Measurements from ENCODE around the gene ARFGEF3. TPM values are rescaled to one million over a fixed set of nuclear protein-coding genes. Genes with fewer than 3 reads are reported as not detected.
"Not testable (repeated sequence)": the region's sequence is repeated elsewhere in the genome, so short reads cannot be mapped to it uniquely, and the experiment has no call there.

The ARFGEF3 gene
- total RNA-seq, 1 experiment from 2014 or later = 20.1 TPM

DNA sequence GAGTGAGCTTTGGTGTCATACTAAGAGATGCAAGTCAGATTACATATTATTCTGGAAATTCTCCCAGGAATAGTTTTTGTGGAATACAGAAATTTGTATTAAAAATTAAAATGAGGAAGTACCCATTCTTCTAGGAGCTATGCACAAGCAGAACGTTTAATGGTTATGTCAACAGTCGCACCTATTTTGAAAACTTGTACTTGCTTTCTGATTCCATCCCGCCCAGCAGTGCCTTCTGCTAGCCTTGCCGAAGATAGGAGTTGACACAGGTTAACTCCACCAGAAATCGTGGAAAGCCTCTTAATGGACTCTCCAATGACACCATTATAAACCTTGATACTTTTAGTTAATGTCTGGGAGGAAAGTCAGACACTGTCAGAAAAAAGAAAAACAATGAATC lies 49.9 kb downstream of the ARFGEF3 start:
- H3K4me1 Mint-ChIP-seq = peaks cover 20% of the 10 kb centered on the region
- H3K27ac Mint-ChIP-seq = no peak overlapping the region
- no peak for TF ChIP-seq TP53 (CRISPR knock-in tag; IDR thresholded peaks at IDR 0.05)
- TF ChIP-seq, protein P1, sequence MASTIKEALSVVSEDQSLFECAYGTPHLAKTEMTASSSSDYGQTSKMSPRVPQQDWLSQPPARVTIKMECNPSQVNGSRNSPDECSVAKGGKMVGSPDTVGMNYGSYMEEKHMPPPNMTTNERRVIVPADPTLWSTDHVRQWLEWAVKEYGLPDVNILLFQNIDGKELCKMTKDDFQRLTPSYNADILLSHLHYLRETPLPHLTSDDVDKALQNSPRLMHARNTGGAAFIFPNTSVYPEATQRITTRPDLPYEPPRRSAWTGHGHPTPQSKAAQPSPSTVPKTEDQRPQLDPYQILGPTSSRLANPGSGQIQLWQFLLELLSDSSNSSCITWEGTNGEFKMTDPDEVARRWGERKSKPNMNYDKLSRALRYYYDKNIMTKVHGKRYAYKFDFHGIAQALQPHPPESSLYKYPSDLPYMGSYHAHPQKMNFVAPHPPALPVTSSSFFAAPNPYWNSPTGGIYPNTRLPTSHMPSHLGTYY (CRISPR knock-in tag; IDR thresholded peaks at IDR 0.05) = no peak
- no peak for TF ChIP-seq MYBL2 (CRISPR knock-in tag; IDR thresholded peaks at IDR 0.05)
- no peak for TF ChIP-seq SP1 (CRISPR knock-in tag; conservative IDR thresholded peaks at IDR 0.05)
- TF ChIP-seq TEAD1 (CRISPR knock-in tag; IDR thresholded peaks at IDR 0.05) = no peak
- no peak for TF ChIP-seq FOXP1 (CRISPR knock-in tag; IDR thresholded peaks at IDR 0.05; ENCODE audit: borderline replicate concordance)
- no peak for TF ChIP-seq ZNF416 (CRISPR knock-in tag; IDR thresholded peaks at IDR 0.05)
- TF ChIP-seq, protein P2, sequence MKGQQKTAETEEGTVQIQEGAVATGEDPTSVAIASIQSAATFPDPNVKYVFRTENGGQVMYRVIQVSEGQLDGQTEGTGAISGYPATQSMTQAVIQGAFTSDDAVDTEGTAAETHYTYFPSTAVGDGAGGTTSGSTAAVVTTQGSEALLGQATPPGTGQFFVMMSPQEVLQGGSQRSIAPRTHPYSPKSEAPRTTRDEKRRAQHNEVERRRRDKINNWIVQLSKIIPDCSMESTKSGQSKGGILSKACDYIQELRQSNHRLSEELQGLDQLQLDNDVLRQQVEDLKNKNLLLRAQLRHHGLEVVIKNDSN (CRISPR knock-in tag; IDR thresholded peaks at IDR 0.05) = no peak
- TF ChIP-seq, protein P3, sequence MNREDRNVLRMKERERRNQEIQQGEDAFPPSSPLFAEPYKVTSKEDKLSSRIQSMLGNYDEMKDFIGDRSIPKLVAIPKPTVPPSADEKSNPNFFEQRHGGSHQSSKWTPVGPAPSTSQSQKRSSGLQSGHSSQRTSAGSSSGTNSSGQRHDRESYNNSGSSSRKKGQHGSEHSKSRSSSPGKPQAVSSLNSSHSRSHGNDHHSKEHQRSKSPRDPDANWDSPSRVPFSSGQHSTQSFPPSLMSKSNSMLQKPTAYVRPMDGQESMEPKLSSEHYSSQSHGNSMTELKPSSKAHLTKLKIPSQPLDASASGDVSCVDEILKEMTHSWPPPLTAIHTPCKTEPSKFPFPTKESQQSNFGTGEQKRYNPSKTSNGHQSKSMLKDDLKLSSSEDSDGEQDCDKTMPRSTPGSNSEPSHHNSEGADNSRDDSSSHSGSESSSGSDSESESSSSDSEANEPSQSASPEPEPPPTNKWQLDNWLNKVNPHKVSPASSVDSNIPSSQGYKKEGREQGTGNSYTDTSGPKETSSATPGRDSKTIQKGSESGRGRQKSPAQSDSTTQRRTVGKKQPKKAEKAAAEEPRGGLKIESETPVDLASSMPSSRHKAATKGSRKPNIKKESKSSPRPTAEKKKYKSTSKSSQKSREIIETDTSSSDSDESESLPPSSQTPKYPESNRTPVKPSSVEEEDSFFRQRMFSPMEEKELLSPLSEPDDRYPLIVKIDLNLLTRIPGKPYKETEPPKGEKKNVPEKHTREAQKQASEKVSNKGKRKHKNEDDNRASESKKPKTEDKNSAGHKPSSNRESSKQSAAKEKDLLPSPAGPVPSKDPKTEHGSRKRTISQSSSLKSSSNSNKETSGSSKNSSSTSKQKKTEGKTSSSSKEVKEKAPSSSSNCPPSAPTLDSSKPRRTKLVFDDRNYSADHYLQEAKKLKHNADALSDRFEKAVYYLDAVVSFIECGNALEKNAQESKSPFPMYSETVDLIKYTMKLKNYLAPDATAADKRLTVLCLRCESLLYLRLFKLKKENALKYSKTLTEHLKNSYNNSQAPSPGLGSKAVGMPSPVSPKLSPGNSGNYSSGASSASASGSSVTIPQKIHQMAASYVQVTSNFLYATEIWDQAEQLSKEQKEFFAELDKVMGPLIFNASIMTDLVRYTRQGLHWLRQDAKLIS (CRISPR knock-in tag; IDR thresholded peaks at IDR 0.05; ENCODE audit: borderline replicate concordance) = no peak
- TF ChIP-seq, protein P4, sequence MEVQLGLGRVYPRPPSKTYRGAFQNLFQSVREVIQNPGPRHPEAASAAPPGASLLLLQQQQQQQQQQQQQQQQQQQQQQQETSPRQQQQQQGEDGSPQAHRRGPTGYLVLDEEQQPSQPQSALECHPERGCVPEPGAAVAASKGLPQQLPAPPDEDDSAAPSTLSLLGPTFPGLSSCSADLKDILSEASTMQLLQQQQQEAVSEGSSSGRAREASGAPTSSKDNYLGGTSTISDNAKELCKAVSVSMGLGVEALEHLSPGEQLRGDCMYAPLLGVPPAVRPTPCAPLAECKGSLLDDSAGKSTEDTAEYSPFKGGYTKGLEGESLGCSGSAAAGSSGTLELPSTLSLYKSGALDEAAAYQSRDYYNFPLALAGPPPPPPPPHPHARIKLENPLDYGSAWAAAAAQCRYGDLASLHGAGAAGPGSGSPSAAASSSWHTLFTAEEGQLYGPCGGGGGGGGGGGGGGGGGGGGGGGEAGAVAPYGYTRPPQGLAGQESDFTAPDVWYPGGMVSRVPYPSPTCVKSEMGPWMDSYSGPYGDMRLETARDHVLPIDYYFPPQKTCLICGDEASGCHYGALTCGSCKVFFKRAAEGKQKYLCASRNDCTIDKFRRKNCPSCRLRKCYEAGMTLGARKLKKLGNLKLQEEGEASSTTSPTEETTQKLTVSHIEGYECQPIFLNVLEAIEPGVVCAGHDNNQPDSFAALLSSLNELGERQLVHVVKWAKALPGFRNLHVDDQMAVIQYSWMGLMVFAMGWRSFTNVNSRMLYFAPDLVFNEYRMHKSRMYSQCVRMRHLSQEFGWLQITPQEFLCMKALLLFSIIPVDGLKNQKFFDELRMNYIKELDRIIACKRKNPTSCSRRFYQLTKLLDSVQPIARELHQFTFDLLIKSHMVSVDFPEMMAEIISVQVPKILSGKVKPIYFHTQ (CRISPR knock-in tag; IDR thresholded peaks at IDR 0.05) = no peak
- TF ChIP-seq ZNF263 (CRISPR knock-in tag; IDR thresholded peaks at IDR 0.05; ENCODE audit: low read depth) = no peak
- TF ChIP-seq, protein P5, sequence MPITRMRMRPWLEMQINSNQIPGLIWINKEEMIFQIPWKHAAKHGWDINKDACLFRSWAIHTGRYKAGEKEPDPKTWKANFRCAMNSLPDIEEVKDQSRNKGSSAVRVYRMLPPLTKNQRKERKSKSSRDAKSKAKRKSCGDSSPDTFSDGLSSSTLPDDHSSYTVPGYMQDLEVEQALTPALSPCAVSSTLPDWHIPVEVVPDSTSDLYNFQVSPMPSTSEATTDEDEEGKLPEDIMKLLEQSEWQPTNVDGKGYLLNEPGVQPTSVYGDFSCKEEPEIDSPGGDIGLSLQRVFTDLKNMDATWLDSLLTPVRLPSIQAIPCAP (CRISPR knock-in tag; IDR thresholded peaks at IDR 0.05) = no peak
- no peak for TF ChIP-seq NFATC4 (CRISPR knock-in tag; IDR thresholded peaks at IDR 0.05)
- TF ChIP-seq HMGA2 (CRISPR knock-in tag; IDR thresholded peaks at IDR 0.05) = no peak
- TF ChIP-seq, protein P6, sequence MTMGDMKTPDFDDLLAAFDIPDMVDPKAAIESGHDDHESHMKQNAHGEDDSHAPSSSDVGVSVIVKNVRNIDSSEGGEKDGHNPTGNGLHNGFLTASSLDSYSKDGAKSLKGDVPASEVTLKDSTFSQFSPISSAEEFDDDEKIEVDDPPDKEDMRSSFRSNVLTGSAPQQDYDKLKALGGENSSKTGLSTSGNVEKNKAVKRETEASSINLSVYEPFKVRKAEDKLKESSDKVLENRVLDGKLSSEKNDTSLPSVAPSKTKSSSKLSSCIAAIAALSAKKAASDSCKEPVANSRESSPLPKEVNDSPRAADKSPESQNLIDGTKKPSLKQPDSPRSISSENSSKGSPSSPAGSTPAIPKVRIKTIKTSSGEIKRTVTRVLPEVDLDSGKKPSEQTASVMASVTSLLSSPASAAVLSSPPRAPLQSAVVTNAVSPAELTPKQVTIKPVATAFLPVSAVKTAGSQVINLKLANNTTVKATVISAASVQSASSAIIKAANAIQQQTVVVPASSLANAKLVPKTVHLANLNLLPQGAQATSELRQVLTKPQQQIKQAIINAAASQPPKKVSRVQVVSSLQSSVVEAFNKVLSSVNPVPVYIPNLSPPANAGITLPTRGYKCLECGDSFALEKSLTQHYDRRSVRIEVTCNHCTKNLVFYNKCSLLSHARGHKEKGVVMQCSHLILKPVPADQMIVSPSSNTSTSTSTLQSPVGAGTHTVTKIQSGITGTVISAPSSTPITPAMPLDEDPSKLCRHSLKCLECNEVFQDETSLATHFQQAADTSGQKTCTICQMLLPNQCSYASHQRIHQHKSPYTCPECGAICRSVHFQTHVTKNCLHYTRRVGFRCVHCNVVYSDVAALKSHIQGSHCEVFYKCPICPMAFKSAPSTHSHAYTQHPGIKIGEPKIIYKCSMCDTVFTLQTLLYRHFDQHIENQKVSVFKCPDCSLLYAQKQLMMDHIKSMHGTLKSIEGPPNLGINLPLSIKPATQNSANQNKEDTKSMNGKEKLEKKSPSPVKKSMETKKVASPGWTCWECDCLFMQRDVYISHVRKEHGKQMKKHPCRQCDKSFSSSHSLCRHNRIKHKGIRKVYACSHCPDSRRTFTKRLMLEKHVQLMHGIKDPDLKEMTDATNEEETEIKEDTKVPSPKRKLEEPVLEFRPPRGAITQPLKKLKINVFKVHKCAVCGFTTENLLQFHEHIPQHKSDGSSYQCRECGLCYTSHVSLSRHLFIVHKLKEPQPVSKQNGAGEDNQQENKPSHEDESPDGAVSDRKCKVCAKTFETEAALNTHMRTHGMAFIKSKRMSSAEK (CRISPR knock-in tag; IDR thresholded peaks at IDR 0.05; ENCODE audit: borderline replicate concordance) = no peak
- TF ChIP-seq TEAD4 (CRISPR knock-in tag; IDR thresholded peaks at IDR 0.05) = no peak
- ATAC-seq = no peak
- no peak for DNase-seq (ENCODE audit: low spot score)
- CTCF ChIA-PET = interaction anchor here (0.9 to 2.4 kb wide), 22 partner anchors 8 to 216 kb away, joined by 3 to 73 read pairs (median 6); partner anchors contain the start of gene ARFGEF3
- H3K36me3 Mint-ChIP-seq = no peaks in the 10 kb centered on the region
- H3K4me3 Mint-ChIP-seq = no peak overlapping the region
- H3K27me3 Mint-ChIP-seq (ENCODE audit: low read depth) = no peaks in the 10 kb centered on the region
- POLR2A ChIA-PET = no interaction called here
- H3K9me3 Mint-ChIP-seq = no peaks in the 10 kb centered on the region

DNA sequence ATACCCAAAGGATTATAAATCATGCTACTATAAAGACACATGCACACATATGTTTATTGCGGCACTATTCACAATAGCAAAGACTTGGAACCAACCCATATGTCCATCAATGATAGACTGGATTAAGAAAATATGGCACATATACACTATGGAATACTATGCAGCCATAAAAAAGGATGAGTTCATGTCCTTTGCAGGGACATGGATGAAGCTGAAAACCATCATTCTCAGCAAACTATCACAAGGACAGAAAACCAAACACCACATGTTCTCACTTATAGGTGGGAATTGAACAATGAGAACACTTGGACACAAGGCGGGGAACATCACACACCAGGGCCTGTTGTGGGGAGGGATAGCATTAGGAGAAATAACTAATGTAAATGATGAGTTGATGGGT lies 50.8 kb downstream of the ARFGEF3 start:
- H3K27me3 Mint-ChIP-seq (ENCODE audit: low read depth); POLR2A ChIA-PET; H3K27ac Mint-ChIP-seq; H3K36me3 Mint-ChIP-seq; ATAC-seq; DNase-seq (ENCODE audit: low spot score); H3K9me3 Mint-ChIP-seq; H3K4me3 Mint-ChIP-seq: not testable (repeated sequence)
- peaks cover 11% of the 10 kb centered on the region for H3K4me1 Mint-ChIP-seq
- CTCF ChIA-PET = interaction anchor here (0.6 to 2.1 kb wide), 2 partner anchors 20 to 96 kb away, joined by 3 to 73 read pairs; no protein-coding TSS in a partner anchor
